DND-41 (cell line): Measurements from ENCODE around the gene FNDC3B.

Experiments
- ATAC-seq: fragments of 200-7000 bp; cut with Tn5 transposase; 3 replicates; pipeline ENCODE4 v1.9.1; 2021; ENCODE audit warnings: low read depth; ENCODE audit not compliant: insufficient read depth
- DNase-seq: peaks from one replicate; pipeline ENCODE4 v3.0.0-alpha.2; 2020
- H2AFZ ChIP-seq: 2 replicates; pipeline ENCODE4 v1.6.0; 2012; ENCODE audit warnings: low read depth, low read length
- H3K27ac ChIP-seq: 2 replicates; pipeline ENCODE4 v1.5.1; 2012; ENCODE audit warnings: low read length, inconsistent platforms
- H3K27me3 ChIP-seq: fragments of 200-600 bp; sonication (generic); 2 replicates; pipeline ENCODE4 v1.6.0; 2012; ENCODE audit warnings: low read length, mild to moderate bottlenecking, inconsistent platforms; ENCODE audit not compliant: insufficient read depth, poor library complexity
- H3K36me3 ChIP-seq: 2 replicates; pipeline ENCODE4 v1.5.1; 2012; ENCODE audit warnings: low read length, inconsistent platforms; ENCODE audit not compliant: insufficient read depth
- H3K4me1 ChIP-seq: 2 replicates; pipeline ENCODE4 v1.5.1; 2012; ENCODE audit warnings: mild to moderate bottlenecking, low read length; ENCODE audit not compliant: insufficient read depth
- H3K4me2 ChIP-seq: 2 replicates; pipeline ENCODE4 v1.6.0; 2012; ENCODE audit warnings: mild to moderate bottlenecking, moderate library complexity, low read length, inconsistent platforms; ENCODE audit not compliant: insufficient read depth
- H3K4me3 ChIP-seq, 2 experiments: fragments of 200-600 bp in 1 of 2; shearing (Covaris generic) in 1 of 2; 2 replicates each; pipeline ENCODE4 v1.5.1; 2012 to 2016; ENCODE audit warnings: inconsistent platforms in 2 of 2, low read length in 2 of 2, mild to moderate bottlenecking in 2 of 2, low read depth in 1 of 2, moderate library complexity in 1 of 2
- H3K79me2 ChIP-seq: 2 replicates; pipeline ENCODE4 v1.6.0; 2012; ENCODE audit warnings: low read length, inconsistent platforms; ENCODE audit not compliant: insufficient read depth
- H3K9ac ChIP-seq: 2 replicates; pipeline ENCODE4 v1.6.0; 2012; ENCODE audit warnings: low read depth, mild to moderate bottlenecking, inconsistent platforms, low read length, moderate library complexity
- H3K9me3 ChIP-seq: 2 replicates; pipeline ENCODE4 v1.5.1; 2012; ENCODE audit warnings: low read length, moderate library complexity, mild to moderate bottlenecking, inconsistent platforms; ENCODE audit not compliant: insufficient read depth, severe bottlenecking
- H4K20me1 ChIP-seq: 2 replicates; pipeline ENCODE4 v1.6.0; 2012; ENCODE audit warnings: low read length; ENCODE audit not compliant: insufficient read depth
- CTCF ChIP-seq: IDR thresholded peaks from 2 replicates; pipeline ENCODE4 v1.5.1; 2012; ENCODE audit warnings: borderline replicate concordance, low read length, moderate library complexity, mild to moderate bottlenecking; ENCODE audit not compliant: poor library complexity, severe bottlenecking; ENCODE audit errors: extremely low read depth
- EZH2 ChIP-seq: IDR thresholded peaks from 3 replicates; pipeline ENCODE4 v1.6.1; 2012; ENCODE audit warnings: borderline replicate concordance, low read depth, mild to moderate bottlenecking, moderate library complexity, low read length, inconsistent platforms; ENCODE audit not compliant: severe bottlenecking

Gene FNDC3B

GRCh38 chr3:172048599-172048998, 9.2 kb downstream of the FNDC3B start:
- Histone ChIP-seq H3K9me3 (no peaks in the 10 kb centered on the region), H3K27me3 (no peaks in the 10 kb centered on the region), H3K4me1 (no peaks in the 10 kb centered on the region), H3K79me2 (no peaks in the 10 kb centered on the region), H2AFZ (no peak overlapping the region), H3K27ac (no peak overlapping the region), H3K36me3 (no peaks in the 10 kb centered on the region), H3K9ac (no peak overlapping the region), H3K4me3 (no peak overlapping the region), H3K4me2 (no peak overlapping the region), H4K20me1 (no peaks in the 10 kb centered on the region)
- ATAC-seq (no peak), DNase-seq (no peak)
- TF ChIP-seq CTCF, result no peak
- TF ChIP-seq EZH2, result no peak

- Histone ChIP-seq H3K4me3 (no peak overlapping the region), H4K20me1 (no peaks in the 10 kb centered on the region), H3K9me3 (no peaks in the 10 kb centered on the region), H3K27me3 (no peaks in the 10 kb centered on the region), H3K4me1 (peaks cover 5% of the 10 kb centered on the region), H3K9ac (no peak overlapping the region), H3K79me2 (no peaks in the 10 kb centered on the region), H2AFZ (no peak overlapping the region), H3K27ac (no peak overlapping the region), H3K36me3 (no peaks in the 10 kb centered on the region), H3K4me2 (no peak overlapping the region)
- no peak for TF ChIP-seq EZH2
- TF ChIP-seq CTCF, result no peak
- no peak for ATAC-seq
- DNase-seq, result no peak
Observed at GRCh38 chr3:172051310-172051956, 12.1 kb downstream of the FNDC3B start.

GRCh38 chr3:172051957-172052354, 12.6 kb downstream of the FNDC3B start:
- H3K27me3 ChIP-seq, result no peaks in the 10 kb centered on the region
- no peaks in the 10 kb centered on the region for H3K79me2 ChIP-seq
- H3K9ac ChIP-seq, result no peak overlapping the region
- ATAC-seq (no peak), DNase-seq (no peak)
- no peak overlapping the region for H3K4me3 ChIP-seq
- TF ChIP-seq CTCF (no peak), EZH2 (no peak)
- H3K27ac ChIP-seq, result no peak overlapping the region
- H2AFZ ChIP-seq, result no peak overlapping the region
- peaks cover 5% of the 10 kb centered on the region for H3K4me1 ChIP-seq
- H3K4me2 ChIP-seq, result no peak overlapping the region
- no peaks in the 10 kb centered on the region for H4K20me1 ChIP-seq
- H3K9me3 ChIP-seq, result no peaks in the 10 kb centered on the region
- H3K36me3 ChIP-seq, result no peaks in the 10 kb centered on the region
